Dermis lymphatic vessel endothelial cell (primary cell): ENCODE results near the gene KCNRG. TPM values are rescaled to one million over a fixed set of nuclear protein-coding genes. Genes with fewer than 3 reads are reported as not detected.

Experiments used
- total RNA-seq: library from RNA; depleted of rRNA; stranded (reverse); fragments of >200 nt; gene quantifications from 2 replicates; pipeline ENCODE4 v1.2.1, GENCODE V29; 2014

KCNRG gene
- total RNA-seq: 5.2 and 9.5 TPM in 2 replicates

GRCh38 chr13:50015258-50015657 lies at the start of gene KCNRG:
Gene KCNRG (plus strand): TSS chr13:50015444. CDS start chr13:50015494, 50 bp downstream.

GRCh38 chr13:49996951-49997895 lies 18.0 kb upstream of the KCNRG start, which contains the start of gene TRIM13:
Gene TRIM13 (plus strand): TSS chr13:49997042. CDS start chr13:50011941, 14,899 bp downstream.

Other genes starting within 250 kb of the KCNRG start
- gene KPNA3, start 222.8 kb upstream of the KCNRG start, total RNA-seq: 31.2 and 37.7 TPM in 2 replicates
- gene SPRYD7, start 79.1 kb upstream of the KCNRG start, total RNA-seq: 3.1 and 3.3 TPM in 2 replicates
- gene TRIM13, start 18.4 kb upstream of the KCNRG start, total RNA-seq: 20.9 and 34.6 TPM in 2 replicates